Ectodermal cell (in vitro differentiated cells): ENCODE results near the gene ANKH.

Experiments
- H3K27ac ChIP-seq: 2 replicates; pipeline ENCODE4 v1.7.0; 2013; ENCODE audit warnings: mild to moderate bottlenecking, low read depth, low read length; ENCODE audit not compliant: insufficient read depth, poor library complexity, severe bottlenecking
- H3K27me3 ChIP-seq: 2 replicates; pipeline ENCODE4 v1.7.0; 2013; ENCODE audit warnings: mild to moderate bottlenecking, low read length; ENCODE audit not compliant: insufficient read depth, control insufficient read depth, poor library complexity, severe bottlenecking
- H3K36me3 ChIP-seq: one replicate; pipeline ENCODE4 v1.7.0; 2013; ENCODE audit warnings: low read length; ENCODE audit not compliant: control insufficient read depth, insufficient read depth
- H3K4me1 ChIP-seq: one replicate; pipeline ENCODE4 v1.7.0; 2013; ENCODE audit warnings: low read length; ENCODE audit not compliant: control insufficient read depth, insufficient read depth
- H3K4me3 ChIP-seq: 2 replicates; pipeline ENCODE4 v1.7.0; 2013; ENCODE audit warnings: low read depth, low read length, control low read depth; ENCODE audit not compliant: insufficient read depth
- H3K9me3 ChIP-seq: 2 replicates; pipeline ENCODE4 v1.7.0; 2013; ENCODE audit warnings: mild to moderate bottlenecking, low read length, moderate library complexity; ENCODE audit not compliant: control insufficient read depth
- WGBS, 2 experiments: methylation state at CpG; one replicate each; pipeline ENCODE4 v1.1.7; 2013; ENCODE audit warnings: missing lambda C conversion rate in 2 of 2; 5-methylcytosine and 5-hydroxymethylcytosine counted together

The ANKH gene

GRCh38 chr5:14699159-14699558 is 172.4 kb downstream of the ANKH start:
- no peak overlapping the region for H3K4me3 ChIP-seq
- peaks cover 8% of the 10 kb centered on the region for H3K36me3 ChIP-seq
- 92 to 97% methylated on average over 2 of the region's 2 CpGs for WGBS, 2 experiments
- no peaks in the 10 kb centered on the region for H3K9me3 ChIP-seq
- H3K27ac ChIP-seq = no peak overlapping the region
- H3K4me1 ChIP-seq = no peaks in the 10 kb centered on the region
- H3K27me3 ChIP-seq = no peaks in the 10 kb centered on the region

GRCh38 chr5:14698495-14698894 is 173.1 kb downstream of the ANKH start:
- no peak overlapping the region for H3K4me3 ChIP-seq
- 92 to 94% methylated on average over 1 of the region's 1 CpG for WGBS, 2 experiments
- H3K9me3 ChIP-seq = no peaks in the 10 kb centered on the region
- no peaks in the 10 kb centered on the region for H3K27me3 ChIP-seq
- no peaks in the 10 kb centered on the region for H3K4me1 ChIP-seq
- peaks cover 8% of the 10 kb centered on the region for H3K36me3 ChIP-seq
- no peak overlapping the region for H3K27ac ChIP-seq

GRCh38 chr5:14696851-14697250 is 174.7 kb downstream of the ANKH start:
- no peak overlapping the region for H3K27ac ChIP-seq
- no peak overlapping the region for H3K4me3 ChIP-seq
- no peaks in the 10 kb centered on the region for H3K4me1 ChIP-seq
- 89 to 91% methylated on average over 3 of the region's 3 CpGs for WGBS, 2 experiments
- peaks cover 17% of the 10 kb centered on the region for H3K36me3 ChIP-seq
- no peaks in the 10 kb centered on the region for H3K27me3 ChIP-seq
- no peaks in the 10 kb centered on the region for H3K9me3 ChIP-seq

DNA sequence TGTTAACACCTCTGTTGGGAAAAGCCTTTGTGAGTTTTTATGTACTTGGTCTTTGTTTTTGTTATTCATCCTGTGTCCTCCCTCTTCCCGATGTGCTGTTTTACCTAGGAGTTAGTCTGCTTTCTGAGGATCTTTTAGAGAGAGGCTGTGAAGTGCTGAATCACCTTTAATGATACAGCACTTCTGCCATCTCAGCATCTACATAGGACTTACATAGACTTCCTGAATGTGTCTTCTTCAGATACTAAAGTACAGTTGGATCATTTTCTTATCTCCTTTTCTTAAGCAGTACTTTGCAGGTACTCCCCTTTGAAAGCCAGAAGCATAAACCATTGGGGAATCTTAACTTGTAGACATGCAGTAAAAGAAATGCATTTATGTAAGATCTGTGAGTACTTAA is 175.5 kb downstream of the ANKH start:
- WGBS, 2 experiments = 52 to 63% methylated on average over 1 of the region's 1 CpG
- no peak overlapping the region for H3K27ac ChIP-seq
- no peaks in the 10 kb centered on the region for H3K4me1 ChIP-seq

DNA sequence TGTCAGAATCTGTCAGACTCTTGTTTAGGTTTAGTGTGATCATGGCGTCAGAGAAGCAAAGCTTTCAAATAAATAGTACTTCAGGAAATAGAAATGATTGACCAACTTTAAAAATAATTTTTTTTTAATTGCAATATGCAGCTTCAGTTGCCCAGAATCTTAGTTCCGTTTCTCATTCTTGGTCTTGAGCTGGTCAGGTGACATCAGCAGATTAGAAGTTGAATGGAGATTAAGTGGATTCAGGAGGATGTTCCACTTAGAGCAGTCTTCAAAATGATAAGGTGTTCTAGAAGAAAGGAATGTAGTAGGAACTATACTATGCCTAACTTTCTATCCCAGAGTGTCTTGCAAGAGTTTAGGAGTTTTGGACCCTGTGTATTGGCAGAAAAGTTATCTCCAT is 176.4 kb downstream of the ANKH start:
- no peak overlapping the region for H3K27ac ChIP-seq
- WGBS, 2 experiments = 87 to 97% methylated on average over 2 of the region's 2 CpGs
- H3K9me3 ChIP-seq = no peaks in the 10 kb centered on the region
- H3K4me1 ChIP-seq = no peaks in the 10 kb centered on the region
- H3K27me3 ChIP-seq = no peaks in the 10 kb centered on the region
- peaks cover 25% of the 10 kb centered on the region for H3K36me3 ChIP-seq
- H3K4me3 ChIP-seq = no peak overlapping the region

More for the DNA sequence above, 175.5 kb downstream of the ANKH start:
- no peaks in the 10 kb centered on the region for H3K27me3 ChIP-seq
- H3K36me3 ChIP-seq = peaks cover 21% of the 10 kb centered on the region
- H3K4me3 ChIP-seq = no peak overlapping the region
- no peaks in the 10 kb centered on the region for H3K9me3 ChIP-seq

- 93 to 99% methylated on average over 5 of the region's 5 CpGs for whole genome bisulfite sequencing, 2 experiments
Observed at GRCh38 chr5:14693070-14693469, 178.5 kb downstream of the ANKH start.

DNA sequence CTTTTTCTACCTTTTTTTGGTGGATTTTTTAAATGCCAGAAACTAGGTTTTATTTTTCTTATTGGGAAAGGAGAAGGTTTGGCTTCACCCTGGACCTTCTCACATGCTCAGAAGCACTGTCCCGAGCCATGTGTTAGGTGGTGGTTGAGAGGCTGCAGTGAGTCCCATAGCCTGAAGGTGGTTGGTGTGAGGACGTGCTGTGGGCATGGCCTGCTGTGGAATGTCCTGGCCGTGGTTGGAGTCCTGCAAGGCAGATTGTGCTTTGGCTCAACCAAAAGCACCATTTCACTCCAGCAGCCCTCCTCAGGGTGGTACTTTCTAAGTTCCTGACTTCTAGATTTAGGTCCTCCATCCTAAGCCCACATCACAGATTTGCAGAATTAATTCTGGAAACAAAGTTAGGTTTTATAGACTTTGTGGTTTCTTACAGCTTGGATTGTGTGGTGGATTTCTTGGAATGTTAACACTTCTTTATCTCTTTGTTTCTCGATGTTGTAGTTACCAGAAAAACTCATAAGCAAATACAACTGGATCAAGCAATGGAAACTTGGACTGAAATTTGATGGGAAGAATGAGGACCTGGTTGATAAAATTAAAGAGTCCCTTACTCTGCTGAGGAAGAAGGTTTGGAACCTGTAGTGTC is 184.4 kb downstream of the ANKH start:
- no peaks in the 10 kb centered on the region for H3K4me1 ChIP-seq
- H3K9me3 ChIP-seq = no peaks in the 10 kb centered on the region
- no peaks in the 10 kb centered on the region for H3K27me3 ChIP-seq
- 66 to 67% methylated on average over 4 of the region's 4 CpGs for WGBS, 2 experiments
- H3K4me3 ChIP-seq = no peak overlapping the region
- no peak overlapping the region for H3K27ac ChIP-seq
- peaks cover 32% of the 10 kb centered on the region for H3K36me3 ChIP-seq

More at GRCh38 chr5:14693070-14693469, 178.5 kb downstream of the ANKH start:
- no peaks in the 10 kb centered on the region for H3K4me1 ChIP-seq
- H3K27me3 ChIP-seq = no peaks in the 10 kb centered on the region
- H3K4me3 ChIP-seq = no peak overlapping the region
- H3K9me3 ChIP-seq = no peaks in the 10 kb centered on the region
- peaks cover 35% of the 10 kb centered on the region for H3K36me3 ChIP-seq
- no peak overlapping the region for H3K27ac ChIP-seq

DNA sequence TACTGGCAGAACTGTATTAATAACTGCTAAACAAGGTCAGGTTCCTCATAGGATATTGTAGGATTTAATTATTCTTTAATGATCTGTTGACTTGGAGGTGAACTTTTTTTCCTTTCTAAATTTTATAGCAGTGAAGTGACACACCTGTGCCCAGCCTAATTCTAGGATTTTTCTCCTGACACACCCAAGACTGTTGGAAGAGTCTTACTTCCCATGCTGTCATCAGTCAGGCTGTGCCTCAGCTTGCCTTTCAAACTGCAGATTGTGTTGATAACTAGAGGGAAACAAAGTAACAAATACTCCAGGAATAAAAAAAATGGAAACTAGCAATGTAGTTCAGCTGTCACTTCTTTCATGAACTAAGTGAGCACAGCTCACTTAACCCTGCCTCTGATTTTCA is 185.1 kb downstream of the ANKH start:
- no peak overlapping the region for H3K27ac ChIP-seq
- no peak overlapping the region for H3K4me3 ChIP-seq
- peaks cover 31% of the 10 kb centered on the region for H3K36me3 ChIP-seq
- no peaks in the 10 kb centered on the region for H3K4me1 ChIP-seq
- H3K27me3 ChIP-seq = no peaks in the 10 kb centered on the region
- no peaks in the 10 kb centered on the region for H3K9me3 ChIP-seq

GRCh38 chr5:14685757-14686156 is 185.8 kb downstream of the ANKH start:
- no peak overlapping the region for H3K4me3 ChIP-seq
- H3K4me1 ChIP-seq = no peaks in the 10 kb centered on the region
- no peaks in the 10 kb centered on the region for H3K27me3 ChIP-seq
- H3K36me3 ChIP-seq = peaks cover 34% of the 10 kb centered on the region
- no peaks in the 10 kb centered on the region for H3K9me3 ChIP-seq
- 56 to 59% methylated on average over 6 of the region's 6 CpGs for WGBS, 2 experiments
- no peak overlapping the region for H3K27ac ChIP-seq

- no peaks in the 10 kb centered on the region for H3K4me1 ChIP-seq
- peaks cover 26% of the 10 kb centered on the region for H3K36me3 ChIP-seq
- no peak overlapping the region for H3K27ac ChIP-seq
- H3K9me3 ChIP-seq = no peaks in the 10 kb centered on the region
- H3K27me3 ChIP-seq = no peaks in the 10 kb centered on the region
- no peak overlapping the region for H3K4me3 ChIP-seq
- WGBS, 2 experiments = 87 to 88% methylated on average over 5 of the region's 5 CpGs
Observed at GRCh38 chr5:14684757-14685156, 186.8 kb downstream of the ANKH start.
